Prostate gland (tissue), 2 donors: ENCODE results near the gene HLA-DQA1.

Experiments used
- CTCF ChIP-seq, 4 experiments: fragments of 200-600 bp in 2 of 4; fragments of 450-650 bp in 2 of 4; sonication (generic) in 2 of 4; IDR thresholded peaks; 1 replicate in 3 of 4; 2 replicates in 1 of 4; pipeline ENCODE4 v1.5.1; 2016 to 2019; ENCODE audit warnings: antibody characterized with exemption in 4 of 4, mild to moderate bottlenecking in 2 of 4, moderate library complexity in 2 of 4
- POLR2A ChIP-seq: fragments of 450-650 bp; IDR thresholded peaks from one replicate; pipeline ENCODE4 v1.6.1; 2016; ENCODE audit warnings: antibody characterized with exemption, mild to moderate bottlenecking
- POLR2AphosphoS5 ChIP-seq: sonication (generic); formaldehyde crosslinking; IDR thresholded peaks from one replicate; pipeline ENCODE4 v1.6.1; 2017; ENCODE audit warnings: antibody characterized with exemption

GRCh38 chr6:32607263-32607987 lies 29.8 kb upstream of the HLA-DQA1 start:
- TF ChIP-seq CTCF (IDR thresholded peaks at IDR 0.05): no peak
- no peak for TF ChIP-seq POLR2A
- no peak for TF ChIP-seq POLR2AphosphoS5
